ENCODE measurements around the gene MAP7D1. TPM values are rescaled to one million over a fixed set of nuclear protein-coding genes. Genes with fewer than 3 reads are reported as not detected.
"Not testable (repeated sequence)": the region's sequence is repeated elsewhere in the genome, so short reads cannot be mapped to it uniquely, and the experiment has no call there.

The MAP7D1 gene
- polyA plus RNA-seq, 1 donor, result 54.7 TPM

- no peak for DNase-seq
Measured at GRCh38 chr1:36199934-36200741, 44.2 kb downstream of the MAP7D1 start.

DNA sequence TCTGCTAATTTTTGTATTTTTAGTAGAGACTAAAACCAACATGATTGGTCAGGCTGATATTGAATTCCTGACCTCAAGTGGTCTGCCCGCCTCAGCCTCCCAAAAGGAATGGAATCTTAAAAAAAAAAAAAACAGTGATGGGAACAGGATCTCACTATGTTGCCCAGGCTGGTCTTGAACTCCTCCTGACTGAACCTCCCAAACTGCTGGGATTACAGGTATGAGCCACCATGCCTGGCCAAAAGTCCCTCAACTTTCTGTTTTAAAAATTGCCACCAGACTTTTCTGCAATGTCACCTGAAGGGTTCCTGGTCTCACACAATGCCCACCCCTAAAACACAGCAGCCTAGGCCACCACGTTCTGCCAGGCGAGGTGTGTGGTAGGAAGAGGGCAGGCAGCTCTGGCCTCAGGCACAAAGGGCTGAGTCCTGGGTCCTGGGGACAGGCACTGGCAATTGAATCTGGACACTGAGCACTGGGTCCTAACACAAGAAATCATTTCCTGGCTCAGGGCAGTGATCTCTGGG lies 47.1 kb downstream of the MAP7D1 start:
- no peak for DNase-seq

- DNase-seq, result no peak
Measured at GRCh38 chr1:36203554-36204346, 47.8 kb downstream of the MAP7D1 start.

DNA sequence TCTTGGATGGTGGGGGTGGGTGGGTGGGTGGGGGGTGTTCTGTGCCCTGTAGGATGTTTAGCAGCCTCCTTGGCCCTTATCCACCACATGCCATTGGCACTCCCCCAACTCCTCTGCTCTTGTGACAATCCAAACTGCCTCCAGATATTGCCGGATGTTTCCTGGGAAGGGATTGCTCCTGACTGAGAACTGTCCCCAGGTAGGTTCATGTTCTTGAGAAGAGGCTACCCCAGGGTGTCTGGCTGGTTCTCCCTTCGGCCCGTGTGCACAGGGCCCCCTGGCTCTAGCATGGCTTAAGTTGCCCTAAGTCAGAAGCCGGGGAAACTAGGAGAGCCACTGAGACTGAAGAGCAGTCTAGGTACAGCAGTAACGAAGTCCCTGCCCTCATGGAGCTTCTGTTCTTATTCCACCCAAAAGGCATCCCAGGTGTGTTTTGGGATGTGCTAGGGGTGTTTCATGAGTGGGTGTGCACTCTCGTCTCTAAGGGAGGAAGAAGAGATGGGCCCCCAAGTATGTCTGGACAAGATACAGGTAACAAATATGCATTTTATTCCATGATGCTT lies 48.5 kb downstream of the MAP7D1 start:
- no peak for DNase-seq

DNA sequence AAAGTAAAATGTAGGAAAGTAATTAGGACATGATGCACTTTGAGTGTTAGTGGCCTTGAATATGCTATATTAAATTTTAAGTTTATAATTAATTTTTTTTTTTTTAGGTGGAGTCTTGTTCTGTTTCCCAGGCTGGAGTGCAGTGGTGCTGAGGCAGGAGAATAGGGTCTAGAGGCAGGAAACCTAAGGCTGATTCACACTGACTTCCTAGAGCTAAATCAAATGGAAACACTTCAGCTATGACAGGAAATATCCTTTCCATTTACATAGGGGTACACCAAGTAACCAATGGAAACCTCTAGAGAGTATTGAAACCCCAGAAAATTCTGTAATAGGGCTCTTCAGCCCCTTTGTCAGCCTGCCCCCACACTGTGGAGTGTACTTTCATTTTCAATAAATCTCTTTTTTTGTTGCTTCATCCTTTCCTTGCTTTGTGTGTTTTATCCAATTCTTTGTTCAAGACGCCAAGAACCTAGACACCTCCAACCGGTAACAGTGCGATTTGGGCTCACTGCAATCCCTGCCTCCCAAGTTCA lies 50.4 kb downstream of the MAP7D1 start:
- DNase-seq, result no peak

DNA sequence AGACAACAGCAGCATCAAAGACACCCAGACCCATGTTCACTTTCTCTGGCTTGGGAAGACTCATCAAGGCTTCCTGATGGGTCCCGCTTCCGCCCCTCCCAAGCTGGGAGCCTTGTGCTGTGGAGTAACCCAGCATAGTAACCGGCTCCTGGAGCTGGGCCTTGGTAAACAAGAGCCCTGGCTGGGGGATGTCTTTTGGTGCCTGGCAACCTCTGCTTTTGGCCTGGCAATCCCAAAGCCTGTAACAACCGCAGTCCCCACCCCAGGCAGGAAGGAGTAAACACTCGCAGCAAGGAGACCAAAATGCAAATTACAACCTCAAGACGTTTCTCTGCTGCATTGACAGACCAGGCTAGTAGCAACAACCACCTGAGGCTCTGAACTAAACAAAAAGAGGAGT lies 51.4 kb downstream of the MAP7D1 start:
- DNase-seq, result no peak

DNA sequence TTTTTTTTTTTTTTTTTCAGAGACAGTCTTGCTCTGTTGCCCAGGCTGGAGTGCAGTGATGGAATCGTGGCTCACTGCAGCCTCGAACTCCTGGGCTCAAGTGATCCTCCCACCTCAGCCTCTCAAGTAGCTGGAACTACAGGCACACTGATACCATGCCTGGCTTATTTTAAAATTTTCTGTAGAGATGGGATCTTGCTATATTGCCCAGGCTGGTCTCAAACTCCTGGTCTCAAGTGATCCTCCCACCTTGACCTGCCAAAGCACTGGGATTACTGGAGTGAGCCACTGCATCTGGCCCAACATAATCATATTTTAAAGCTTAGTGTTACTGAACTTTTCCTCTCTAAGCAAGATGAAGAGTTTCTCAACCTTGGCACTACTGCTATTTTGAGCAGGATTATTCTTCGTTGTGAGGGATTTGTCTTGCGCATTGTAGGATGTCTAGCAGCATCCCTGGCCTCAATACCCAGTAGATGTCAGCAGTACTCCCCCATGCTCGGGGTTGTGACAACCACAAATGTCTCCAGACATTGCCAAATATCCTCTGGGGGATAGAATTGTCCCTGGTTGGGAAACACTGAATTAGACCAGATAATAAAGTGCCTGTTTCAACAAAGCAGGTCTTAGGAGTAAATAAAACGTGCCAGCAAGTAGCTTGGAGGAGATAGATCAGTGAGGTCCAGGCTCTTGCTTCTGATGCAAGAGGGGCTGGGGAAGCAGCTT lies 53.2 kb downstream of the MAP7D1 start:
- DNase-seq, result no peak

DNA sequence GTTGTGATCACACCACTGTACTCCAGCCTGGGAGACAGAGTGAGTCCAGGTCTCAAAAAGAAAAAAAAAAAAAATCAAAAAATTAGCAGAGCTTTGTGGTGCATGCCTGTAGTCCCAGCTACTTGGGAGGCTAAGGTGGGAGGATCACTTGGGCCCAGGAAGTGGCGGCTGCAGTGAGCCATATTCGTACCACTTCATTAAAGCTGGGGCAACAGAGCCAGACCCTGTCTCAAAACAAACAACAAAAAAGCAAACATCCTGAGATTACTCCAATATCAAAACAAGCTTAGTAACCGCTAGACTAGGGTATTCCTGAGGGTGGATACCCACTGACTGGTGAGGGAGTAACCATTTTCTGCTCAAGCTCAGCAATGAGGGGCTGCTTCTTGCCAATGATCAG lies 55.3 kb downstream of the MAP7D1 start:
- no peak for DNase-seq

DNA sequence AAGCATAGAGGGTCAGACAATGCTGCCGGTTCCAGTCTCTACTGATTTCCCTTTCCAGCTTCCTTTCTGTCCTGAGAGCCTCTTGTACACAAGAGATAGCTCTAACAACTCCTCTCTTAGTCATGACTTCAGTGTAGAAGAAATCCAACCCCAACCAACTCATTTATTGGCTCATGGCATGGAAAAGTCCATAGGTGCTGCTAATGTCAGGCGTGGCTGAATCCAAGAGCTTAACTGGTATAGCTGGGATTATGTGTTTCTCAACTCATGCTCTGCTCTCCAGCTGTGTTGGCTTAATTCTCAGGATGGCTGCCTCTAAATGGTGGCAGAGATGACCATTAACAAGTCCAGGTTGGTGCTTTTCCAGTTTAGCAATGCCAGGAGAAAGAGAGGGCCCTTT lies 55.9 kb downstream of the MAP7D1 start:
- DNase-seq, result no peak

GRCh38 chr1:36212782-36213181 lies 56.8 kb downstream of the MAP7D1 start:
- no peak for DNase-seq

DNA sequence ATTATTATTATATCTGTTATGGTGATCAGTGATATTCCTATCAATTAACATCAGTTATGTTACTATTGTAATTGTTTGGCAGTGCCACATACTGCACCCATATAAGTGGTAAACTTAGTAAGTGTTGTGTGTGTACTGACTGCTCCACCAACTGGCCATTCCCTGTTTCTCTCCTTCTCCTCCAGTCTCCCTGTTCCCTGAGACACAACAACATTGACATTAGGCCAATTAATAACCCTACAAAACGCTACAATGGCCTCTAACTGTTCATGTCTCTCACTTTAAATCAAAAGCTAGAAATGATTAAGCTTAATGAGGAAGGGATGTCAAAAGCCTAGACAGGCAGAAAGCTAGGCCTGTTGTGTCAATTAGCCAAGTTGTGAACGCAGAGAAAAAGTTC lies 61.7 kb downstream of the MAP7D1 start:
- no peak for DNase-seq

GRCh38 chr1:36221901-36222300 lies 65.9 kb downstream of the MAP7D1 start:
- DNase-seq, result not testable (repeated sequence)

- no peak for DNase-seq
Measured at GRCh38 chr1:36222481-36223380, 66.8 kb downstream of the MAP7D1 start.

DNA sequence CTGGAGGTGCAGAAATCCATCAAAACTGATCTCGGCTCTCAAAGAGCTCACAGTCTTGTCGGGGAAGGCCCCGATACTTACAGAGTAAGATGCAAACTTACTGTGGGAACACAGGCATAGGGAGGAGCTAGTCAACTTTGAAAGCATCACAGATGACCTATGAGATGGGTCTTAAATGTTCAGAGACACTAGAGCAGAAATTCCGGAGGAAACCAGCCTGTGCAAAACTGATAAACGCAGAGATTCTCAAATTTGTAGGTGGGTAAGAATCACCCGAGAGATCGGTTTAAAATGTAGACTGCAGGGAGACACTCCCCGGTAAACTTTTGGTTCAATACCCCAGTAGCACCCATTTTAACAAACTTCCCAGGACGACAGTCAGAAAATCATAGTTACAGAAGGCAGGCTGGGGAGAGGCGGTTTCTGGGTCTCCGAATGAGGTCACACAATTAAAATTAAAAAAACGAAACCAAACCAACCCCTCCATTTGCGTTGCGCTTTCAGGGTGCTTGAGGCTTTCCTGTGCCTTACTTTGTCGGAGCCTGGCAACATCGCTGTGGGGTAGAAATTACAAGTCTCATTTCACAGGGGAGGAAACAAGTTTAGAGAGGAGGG lies 67.5 kb downstream of the MAP7D1 start:
- DNase-seq, result peak; percentile 66

GRCh38 chr1:36223996-36224536 lies 68.1 kb downstream of the MAP7D1 start, which contains the start of gene THRAP3:
THRAP3 (plus strand) TSS chr1:36224443; CDS start chr1:36282564, 58,121 bp downstream.
- peak; percentile 99 for DNase-seq

DNA sequence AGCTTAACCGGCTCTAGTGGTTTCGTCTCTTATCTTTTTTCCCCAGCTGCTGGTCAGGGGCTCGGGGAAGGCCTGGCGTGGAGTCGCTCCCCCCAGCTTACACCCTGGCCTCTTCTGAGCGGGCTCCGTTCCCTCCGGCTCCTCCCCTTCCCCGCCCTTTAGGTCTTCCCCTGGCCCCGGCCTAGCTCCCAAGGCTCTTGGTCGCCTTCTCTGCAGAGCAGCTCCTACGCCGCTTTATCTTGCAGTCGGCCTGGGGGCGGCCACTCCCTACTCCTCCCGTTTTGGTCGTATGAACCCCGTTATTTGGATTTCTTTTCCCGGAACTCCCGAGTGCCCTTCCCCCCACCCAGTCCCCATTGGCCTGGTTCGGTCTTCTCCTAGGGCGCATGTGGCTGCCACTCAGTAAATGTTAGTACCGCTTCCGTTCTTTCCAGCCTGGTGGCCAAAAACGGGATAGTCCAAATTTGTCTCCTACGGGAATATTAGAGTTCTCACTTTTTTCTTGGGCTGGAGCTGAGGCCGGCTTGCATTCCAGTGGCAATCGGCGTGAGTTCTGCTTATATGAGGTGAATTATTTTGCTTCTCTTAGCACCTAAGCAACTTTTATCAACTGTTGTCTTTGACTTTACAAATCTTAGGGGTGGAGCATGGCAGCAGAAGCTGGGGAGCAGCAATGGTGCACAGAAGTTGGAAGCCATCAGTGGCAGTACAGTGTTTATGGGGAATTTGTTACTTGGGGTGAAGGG lies 68.8 kb downstream of the MAP7D1 start:
- DNase-seq, result peak; percentile 78

GRCh38 chr1:36225283-36225899 lies 69.4 kb downstream of the MAP7D1 start:
- no peak for DNase-seq

GRCh38 chr1:36230279-36230678 lies 74.3 kb downstream of the MAP7D1 start:
- not testable (repeated sequence) for DNase-seq
